SK-N-DZ (cell line): ENCODE data around the gene RPRML. TPM values are rescaled to one million over a fixed set of nuclear protein-coding genes. Genes with fewer than 3 reads are reported as not detected.
"Not testable (repeated sequence)": the region's sequence is repeated elsewhere in the genome, so short reads cannot be mapped to it uniquely, and the experiment has no call there.

Experiments
- DNase-seq: peaks from one replicate; pipeline ENCODE4 v3.0.0-alpha.2; 2015; ENCODE audit warnings: low spot score
- polyA plus RNA-seq, 2 experiments: library from polyadenylated mRNA; depleted of rRNA; stranded (reverse); fragments of >200 nt; gene quantifications; 2 replicates each; pipeline ENCODE4 v1.2.3, GENCODE V29; 2014

RPRML gene
- polyA plus RNA-seq (2014; cell fraction: cytosol; rRNA removed) = 2.4 and 3.2 TPM in 2 replicates
- 0.27 and 0.73 TPM in 2 replicates for polyA plus RNA-seq (2014; cell fraction: nucleus; rRNA removed)

GRCh38 chr17:46979147-46979863, at the start of gene RPRML:
Gene RPRML (minus strand): TSS chr17:46979253. CDS start chr17:46979007, 246 bp downstream.
- DNase-seq = peak; percentile 42

GRCh38 chr17:47016966-47017365, 37.9 kb upstream of the RPRML start:
- not testable (repeated sequence) for DNase-seq

- no peak for DNase-seq
Observed at GRCh38 chr17:47013341-47013740, 34.3 kb upstream of the RPRML start.

GRCh38 chr17:47012457-47012856, 33.4 kb upstream of the RPRML start:
- DNase-seq = no peak

- no peak for DNase-seq
Observed at GRCh38 chr17:47009759-47010594, 30.9 kb upstream of the RPRML start.

- DNase-seq = no peak
Observed at GRCh38 chr17:47004906-47005305, 25.9 kb upstream of the RPRML start.

- DNase-seq = not testable (repeated sequence)
Observed at GRCh38 chr17:47003864-47004263, 24.8 kb upstream of the RPRML start.

GRCh38 chr17:46995841-46996571, 17.0 kb upstream of the RPRML start:
- DNase-seq = no peak

- DNase-seq = no peak
Observed at GRCh38 chr17:46994993-46995392, 15.9 kb upstream of the RPRML start.

GRCh38 chr17:46991617-46992016, 12.6 kb upstream of the RPRML start:
- no peak for DNase-seq

- DNase-seq = no peak
Observed at GRCh38 chr17:46989637-46990431, 10.8 kb upstream of the RPRML start.

- not testable (repeated sequence) for DNase-seq
Observed at GRCh38 chr17:46987927-46988326, 8.9 kb upstream of the RPRML start.

GRCh38 chr17:46986366-46986765, 7.3 kb upstream of the RPRML start:
- no peak for DNase-seq

GRCh38 chr17:46984892-46985291, 5.8 kb upstream of the RPRML start:
- no peak for DNase-seq

GRCh38 chr17:46984341-46984740, 5.3 kb upstream of the RPRML start:
- DNase-seq = no peak

- no peak for DNase-seq
Observed at GRCh38 chr17:46983782-46984181, 4.7 kb upstream of the RPRML start.

- no peak for DNase-seq
Observed at GRCh38 chr17:46982577-46982976, 3.5 kb upstream of the RPRML start.

GRCh38 chr17:46978489-46979146, 435 bp downstream of the RPRML start:
- DNase-seq = no peak

- DNase-seq = peak; percentile 35
Observed at GRCh38 chr17:46977750-46978488, 1.1 kb downstream of the RPRML start.

- peak; percentile 90 for DNase-seq
Observed at GRCh38 chr17:46977348-46977747, 1.7 kb downstream of the RPRML start.
